Right forelimb (tissue), 1 donor: ENCODE data around the gene GPR171.
A peak's percentile ranks its signal among the peaks of the same experiment; 100 is the strongest.
"Not testable (repeated sequence)": the region's sequence is repeated elsewhere in the genome, so short reads cannot be mapped to it uniquely, and the experiment has no call there.

Experiments
- DNase-seq: peaks from one replicate; pipeline ENCODE4 v3.0.0-alpha.2; 2018

Gene GPR171, protein sequence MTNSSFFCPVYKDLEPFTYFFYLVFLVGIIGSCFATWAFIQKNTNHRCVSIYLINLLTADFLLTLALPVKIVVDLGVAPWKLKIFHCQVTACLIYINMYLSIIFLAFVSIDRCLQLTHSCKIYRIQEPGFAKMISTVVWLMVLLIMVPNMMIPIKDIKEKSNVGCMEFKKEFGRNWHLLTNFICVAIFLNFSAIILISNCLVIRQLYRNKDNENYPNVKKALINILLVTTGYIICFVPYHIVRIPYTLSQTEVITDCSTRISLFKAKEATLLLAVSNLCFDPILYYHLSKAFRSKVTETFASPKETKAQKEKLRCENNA

DNA sequence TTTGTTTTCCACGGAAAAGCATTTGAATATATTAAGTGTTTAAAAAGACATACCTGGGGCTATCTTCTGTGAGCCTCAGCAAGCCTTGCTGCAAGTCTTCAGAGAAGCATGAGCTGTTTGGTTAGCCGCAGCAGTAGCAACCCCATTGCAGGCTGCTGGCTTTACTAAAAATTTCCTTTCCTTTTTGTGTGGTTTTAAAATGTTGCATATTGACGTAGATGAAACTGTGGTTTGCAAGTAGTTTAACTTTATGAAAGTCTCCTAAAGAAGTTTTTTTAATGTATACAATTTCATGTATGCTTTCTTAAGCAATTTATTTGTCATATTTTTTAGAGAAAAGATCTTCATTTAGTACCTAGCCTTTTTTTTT, at the start of gene GPR171:
Gene GPR171 (minus strand): TSS at position 166 of the 370 bp plus-strand sequence. CDS start 3,830 bp downstream, outside the sequence.
- DNase-seq: no peak

DNA sequence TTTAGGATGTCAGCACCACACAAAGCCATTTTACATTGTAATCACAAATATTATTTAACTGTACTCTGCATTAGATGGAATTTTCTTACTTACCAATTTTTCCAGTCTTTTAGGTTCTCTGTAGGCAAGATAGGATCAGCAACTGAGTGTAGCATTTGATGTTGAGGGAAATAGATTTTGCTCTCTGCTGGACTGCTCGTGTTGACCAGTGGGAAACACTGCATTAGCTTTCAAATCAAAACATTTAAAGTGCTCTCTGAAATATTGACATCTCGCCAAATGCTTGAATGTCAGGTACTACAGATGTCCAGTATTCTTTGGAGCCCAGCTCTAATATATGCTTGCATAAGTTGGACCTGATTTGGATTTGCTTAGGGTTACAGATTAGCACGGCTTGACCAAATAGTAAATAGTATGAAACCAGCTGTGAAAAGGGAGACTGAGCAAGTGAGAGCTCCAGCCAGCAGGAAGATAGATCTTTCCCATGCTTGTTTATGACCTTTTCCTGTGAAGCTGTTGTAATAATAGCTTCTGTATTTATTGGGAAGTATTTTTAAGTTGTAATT, 45.8 kb upstream of the GPR171 start:
- no peak for DNase-seq

DNA sequence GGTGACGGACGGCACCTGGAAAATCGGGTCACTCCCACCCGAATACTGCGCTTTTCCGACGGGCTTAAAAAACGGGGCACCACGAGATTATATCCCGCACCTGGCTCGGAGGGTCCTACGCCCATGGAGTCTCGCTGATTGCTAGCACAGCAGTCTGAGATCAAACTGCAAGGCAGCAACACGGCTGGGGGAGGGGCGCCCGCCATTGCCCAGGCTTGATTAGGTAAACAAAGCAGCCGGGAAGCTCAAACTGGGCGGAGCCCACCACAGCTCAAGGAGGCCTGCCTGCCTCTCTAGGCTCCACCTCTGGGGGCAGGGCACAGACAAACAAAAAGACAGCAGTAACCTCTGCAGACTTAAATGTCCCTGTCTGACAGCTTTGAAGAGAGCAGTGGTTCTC, 39.0 kb upstream of the GPR171 start:
- not testable (repeated sequence) for DNase-seq

DNA sequence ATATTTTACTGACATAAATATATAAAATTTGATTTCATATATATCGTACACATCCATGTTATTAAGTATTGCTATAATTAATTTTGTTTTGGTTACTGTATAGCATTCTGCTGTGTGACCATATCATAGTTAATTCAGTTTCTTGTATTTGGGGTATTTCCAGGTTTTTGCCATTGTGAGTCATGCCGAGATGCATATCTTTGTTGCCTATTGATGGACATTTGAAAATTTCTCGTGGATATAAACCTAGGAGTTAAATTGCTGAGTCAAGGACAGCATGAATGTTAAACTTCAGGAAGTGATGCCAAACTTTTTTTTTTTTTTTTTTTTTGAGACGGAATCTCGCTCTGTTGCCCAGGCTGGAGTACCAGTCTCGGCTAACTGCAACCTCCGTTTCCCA, 33.7 kb upstream of the GPR171 start:
- no peak for DNase-seq

DNA sequence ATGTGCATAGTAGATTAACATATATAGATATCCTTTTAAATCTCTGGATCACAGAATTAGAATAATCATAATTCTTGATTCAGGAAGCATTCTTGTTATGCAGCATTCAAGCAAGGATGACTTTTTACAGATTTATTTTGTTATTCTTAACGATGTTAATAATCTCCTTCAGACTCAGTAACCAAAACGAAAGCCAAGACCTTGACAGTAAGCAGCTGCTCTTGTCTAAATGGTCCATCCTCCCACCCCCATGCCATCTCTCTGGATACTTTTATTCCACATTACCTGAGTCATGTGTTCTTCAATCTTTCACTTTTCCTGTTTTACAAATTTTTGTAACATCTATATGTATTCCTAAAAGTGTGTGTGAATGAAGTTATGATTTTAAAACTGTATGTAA, 33.3 kb upstream of the GPR171 start:
- no peak for DNase-seq

DNA sequence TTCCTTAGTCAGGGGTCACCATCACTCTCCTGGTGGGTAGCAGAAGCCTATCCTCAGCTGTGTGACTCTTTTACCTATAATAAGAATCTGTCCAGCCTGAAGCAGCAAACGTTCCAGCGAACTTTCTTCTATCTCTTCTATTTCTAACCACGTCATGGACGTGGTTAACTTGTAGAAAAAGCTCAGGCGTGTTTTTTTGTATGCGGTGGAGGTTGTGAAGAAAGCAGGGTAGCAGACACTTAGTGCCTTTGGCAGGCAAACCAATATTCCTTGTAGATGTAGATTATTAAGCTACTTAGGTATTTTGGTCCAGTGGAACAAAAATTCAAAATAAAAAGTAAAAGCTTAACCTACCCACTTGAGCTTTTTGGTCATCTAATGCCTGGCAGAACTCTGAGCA, 31.8 kb upstream of the GPR171 start:
- DNase-seq: no peak

DNA sequence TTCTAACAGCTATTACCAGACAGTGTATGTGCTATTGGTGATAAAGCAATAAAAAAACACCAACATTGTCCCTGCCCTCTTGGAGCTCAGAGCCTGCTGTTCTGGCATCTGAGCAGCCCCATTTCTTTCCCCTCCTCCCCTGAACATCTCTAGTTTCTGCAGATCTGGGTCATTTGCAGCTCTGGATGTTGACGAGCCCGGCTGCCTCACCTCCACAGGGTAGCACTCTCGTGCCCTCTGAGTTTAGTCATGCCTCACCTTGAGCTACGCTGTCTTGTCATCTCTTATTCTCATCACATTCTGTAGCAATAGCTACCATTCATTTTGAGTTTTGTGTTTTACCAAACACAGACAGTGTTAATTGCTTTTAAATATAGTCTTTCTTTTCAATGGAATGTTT, 30.0 kb upstream of the GPR171 start:
- no peak for DNase-seq

DNA sequence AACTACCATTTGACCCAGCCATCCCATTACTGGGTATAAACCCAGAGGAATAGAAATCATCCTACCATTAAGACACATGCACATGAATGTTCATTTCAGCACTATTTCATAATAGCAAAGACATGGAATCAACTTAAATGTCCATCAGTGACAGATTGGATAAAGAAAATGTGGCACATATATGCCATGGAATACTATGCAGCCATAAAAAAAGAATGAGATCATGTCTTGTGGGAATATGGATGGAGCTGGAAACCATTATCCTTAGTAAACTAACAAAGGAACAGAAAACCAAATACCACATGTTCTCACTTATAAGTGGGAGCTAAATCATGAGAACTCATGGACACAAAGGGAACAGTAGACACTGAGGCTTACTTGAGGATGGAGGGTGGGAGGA, 29.4 kb upstream of the GPR171 start:
- not testable (repeated sequence) for DNase-seq

DNA sequence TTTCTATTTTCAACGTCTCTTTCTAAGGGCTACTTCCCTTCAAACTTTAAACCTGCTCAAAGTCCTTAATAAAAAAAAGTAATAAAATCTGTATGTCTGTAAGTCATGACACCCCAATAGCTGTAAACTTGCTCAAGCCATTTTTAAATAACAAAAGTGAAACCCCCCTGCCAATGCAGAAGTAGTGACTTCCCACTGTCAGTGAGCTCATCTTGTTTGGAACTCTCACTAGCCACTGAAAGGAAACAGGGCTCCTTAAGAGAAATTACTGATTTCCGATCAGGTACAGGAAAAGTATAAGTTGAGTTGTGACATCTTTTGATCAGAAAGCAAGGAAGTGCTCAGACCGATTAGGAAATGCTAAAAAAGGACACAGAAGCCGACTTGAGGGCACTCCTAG, 27.6 kb upstream of the GPR171 start:
- DNase-seq: no peak

DNA sequence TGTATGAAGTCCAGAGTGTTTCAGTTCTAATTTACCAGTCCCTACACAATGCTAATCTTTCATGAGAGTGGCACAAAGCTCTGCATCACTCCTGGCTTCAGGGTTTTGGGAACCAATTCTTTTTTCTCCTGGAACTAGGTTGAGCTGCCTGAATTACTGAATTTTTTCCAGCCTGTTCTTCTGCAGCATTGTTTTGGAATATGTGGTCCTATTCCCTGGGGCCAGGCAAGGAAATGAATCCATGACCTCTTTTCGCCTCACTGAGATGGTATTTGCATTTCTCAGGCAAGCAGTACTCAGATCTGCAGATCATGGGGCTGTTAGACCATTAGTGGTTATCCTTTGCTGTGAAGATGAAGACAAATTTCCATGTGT, 25.6 kb upstream of the GPR171 start:
- no peak for DNase-seq

DNA sequence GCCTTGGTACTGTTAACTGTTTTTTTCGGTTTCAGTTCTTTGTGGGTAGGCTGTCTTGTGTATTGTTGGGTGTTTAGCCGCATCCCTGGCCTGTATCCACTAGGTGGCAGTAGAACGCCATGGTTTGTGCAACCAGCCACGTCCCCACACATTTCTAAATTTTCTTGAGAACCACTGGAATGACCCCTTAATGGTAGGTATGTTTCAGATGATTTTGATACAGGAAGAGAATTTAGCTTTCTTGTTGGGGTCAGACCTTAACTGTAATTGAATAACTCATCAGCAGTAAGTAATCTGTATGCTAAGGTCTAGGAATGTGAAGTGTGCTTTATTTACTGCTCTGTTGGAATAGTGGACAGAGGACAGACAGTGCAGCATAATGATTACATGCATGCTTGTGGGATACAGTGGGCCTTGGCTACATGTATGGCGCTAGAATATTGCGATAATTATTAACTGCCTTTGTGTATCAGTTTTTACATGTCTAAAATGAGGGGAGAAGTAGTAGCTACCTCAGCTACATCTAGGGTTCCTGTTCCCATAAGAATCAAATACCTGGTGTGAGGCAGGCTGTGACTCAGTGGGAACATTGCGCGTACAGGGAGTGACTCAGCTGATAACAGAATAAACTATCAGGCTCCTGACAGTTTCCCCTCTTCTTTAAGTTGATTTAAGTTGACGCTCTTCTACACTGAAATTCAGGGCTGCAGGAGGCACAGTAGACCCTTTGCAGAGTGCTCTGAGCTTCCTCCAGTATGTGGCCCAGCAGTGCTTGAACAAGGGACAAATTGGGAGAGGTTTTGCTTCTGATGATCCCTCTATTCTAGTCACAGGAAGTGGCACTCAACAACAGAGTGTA, 25.0 kb upstream of the GPR171 start:
- DNase-seq: peak; percentile 91

DNA sequence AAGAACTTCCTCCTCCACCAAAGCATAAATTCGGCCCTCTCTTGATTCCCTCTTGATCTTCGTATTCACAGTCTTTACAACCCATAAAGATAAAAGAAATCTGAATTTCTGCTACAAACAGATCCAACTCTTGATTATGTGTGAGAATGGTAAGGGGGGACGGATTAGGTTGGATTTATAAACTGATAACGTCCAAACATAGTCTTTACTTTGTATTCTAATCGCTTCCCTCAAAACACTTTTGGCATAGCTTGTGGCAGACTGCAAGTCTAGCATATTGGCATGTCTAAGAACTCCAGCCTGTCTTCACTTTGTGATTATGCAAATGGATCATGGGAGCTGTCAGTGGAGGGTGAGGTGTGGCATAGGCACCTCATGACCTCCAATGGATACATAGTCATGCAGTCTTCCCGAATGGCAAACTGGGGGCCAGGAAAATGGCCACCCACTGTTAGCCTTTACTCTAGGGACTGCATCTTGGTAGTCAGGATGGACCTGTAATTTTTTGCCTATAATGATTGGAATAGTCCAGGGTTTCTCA, 24.3 kb upstream of the GPR171 start:
- no peak for DNase-seq

DNA sequence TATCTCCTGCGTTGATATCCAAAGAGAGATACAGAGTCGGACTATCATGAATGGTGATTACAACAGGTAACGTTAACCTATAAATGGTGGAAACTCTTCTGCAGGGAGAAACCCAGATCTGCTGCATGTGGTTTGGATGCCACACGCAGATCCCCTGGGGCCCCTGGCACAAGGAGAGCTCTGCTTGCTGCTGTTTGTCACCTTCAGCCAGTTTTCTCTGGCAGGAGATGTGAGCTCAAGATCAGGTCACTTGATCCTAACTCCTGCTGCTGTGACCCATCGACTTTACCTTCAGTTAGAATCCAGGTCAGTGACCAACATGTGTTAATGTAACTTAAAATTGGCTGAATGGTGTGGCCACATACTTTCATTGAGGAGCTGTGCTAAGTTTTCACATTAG, 23.8 kb upstream of the GPR171 start:
- no peak for DNase-seq

DNA sequence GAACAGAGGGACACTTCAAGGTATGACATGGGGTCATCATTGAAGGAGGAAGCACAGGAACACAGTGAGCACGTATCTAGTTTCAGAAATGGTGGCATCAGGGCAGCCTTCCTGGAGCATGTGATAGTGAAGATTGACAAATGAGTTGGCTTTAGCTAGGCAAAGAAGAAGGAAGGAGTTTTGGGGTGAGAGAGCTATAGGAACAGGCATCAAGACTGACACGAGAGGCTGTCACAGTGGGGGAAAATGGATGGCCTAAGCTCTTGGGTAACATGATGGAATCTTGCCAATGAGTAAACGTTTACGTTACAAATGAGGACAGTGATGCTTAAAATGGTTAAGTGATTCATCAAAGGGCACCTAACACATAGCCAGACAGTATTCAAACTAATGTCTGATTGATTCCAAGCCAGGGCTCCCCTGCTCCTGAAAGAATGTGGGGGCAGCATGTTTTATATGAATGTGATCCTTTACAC, 23.1 kb upstream of the GPR171 start:
- no peak for DNase-seq

DNA sequence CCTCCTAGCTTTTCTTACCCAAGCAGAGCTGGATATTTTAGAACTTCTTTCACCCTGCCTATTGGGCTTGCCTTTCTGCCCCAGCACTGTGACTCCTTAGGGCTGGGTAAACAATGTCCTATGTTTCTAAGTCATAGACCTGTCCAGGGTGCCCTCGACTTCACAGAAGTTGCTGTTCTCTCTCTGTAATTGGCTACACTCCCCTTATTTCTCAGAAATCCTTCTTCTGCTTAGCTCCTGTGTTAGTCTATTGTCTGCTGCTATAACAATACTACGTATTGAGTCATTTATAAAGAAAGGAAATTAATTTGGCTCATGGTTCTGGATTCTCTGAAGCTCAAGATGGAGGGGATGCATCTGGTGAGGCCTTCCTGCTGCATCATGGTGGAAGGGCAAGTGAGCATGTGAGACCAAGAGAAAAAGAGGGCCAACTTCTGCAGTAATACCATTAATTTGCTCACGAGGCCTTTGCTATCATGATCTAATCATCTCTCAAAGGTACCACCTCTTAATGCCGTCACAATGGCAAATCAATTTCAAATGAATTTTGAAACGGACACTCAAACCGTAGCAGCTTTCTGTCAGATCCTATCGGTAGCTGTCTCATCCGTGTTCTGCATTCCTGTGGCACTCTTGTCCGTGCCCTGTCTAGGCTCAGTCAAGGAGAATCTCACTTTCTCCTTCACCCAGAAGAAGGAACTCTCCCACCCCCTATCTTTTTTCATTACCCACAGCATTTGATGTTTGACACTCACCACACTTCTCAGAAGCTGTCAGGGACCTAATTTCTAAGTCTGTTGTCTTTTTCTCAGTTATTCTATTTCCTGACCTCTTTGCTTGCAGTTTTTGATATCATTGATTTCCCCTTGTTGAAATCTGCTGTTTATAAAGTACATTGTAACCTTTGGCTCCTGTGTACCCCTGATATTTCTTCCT, 22.3 kb upstream of the GPR171 start:
- no peak for DNase-seq

DNA sequence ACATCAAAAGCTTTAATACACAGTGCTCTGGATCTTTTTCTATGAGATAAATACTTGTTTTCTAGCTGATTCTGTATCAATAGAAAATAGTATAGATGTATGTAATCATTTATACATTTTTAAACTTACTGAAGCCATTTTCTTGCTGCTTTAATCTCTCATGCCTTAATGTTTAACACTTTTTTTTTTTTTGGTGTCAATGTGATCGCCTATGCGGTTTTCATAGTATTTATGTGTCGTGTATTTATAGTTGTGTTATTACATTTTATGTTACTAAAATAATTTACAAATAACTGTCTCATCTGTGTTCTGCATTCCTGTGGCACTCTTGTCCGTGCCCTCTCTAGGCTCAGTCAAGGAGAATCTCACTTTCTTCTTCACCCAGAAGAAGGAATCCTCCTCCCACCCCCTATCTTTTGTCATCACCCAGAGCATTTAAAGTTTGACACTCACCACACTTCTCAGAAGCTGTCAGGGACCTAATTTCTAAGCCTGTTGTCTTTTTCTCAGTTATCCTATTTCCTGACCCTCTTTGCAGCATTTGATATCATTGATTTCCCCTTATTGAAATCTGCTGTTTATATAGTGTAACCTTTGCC, 21.4 kb upstream of the GPR171 start:
- no peak for DNase-seq

DNA sequence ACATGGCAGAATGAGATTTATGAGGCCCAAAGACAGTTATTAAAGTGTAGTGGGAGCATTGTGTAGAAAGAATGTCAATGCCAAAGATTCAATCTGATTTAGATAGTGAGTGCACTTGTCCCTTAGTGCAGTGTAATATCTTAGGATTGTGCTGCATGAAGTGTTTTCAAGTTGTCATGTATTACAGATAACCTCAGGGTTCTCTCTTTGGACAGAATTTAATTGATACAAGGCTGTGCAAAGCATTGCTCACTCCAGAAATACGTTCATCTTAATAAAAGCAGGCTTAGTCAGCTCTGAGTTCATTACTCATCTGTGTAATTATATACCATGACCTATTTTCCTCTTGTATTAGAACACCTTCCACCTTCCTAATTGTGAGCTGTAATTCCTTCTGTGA, 16.0 kb upstream of the GPR171 start:
- DNase-seq: no peak

DNA sequence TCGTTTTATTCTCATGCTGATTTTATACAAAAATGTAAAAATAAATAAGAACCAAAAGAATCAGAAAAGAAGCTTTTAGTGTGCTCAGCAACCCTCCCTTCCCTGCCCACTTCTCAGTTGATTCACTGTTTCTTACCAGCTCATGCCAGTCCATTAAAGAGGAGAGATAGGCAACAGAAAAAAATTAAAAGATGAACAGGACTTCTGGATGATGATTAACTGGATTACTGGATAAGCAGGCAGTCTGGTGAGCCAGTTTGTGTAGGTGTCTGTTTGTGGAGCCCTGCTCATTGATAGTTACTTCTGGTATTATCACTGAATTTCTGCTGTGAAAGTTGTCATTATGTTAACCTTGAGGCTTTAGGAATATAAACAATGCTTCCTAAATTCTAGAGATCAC, 15.1 kb upstream of the GPR171 start:
- no peak for DNase-seq

DNA sequence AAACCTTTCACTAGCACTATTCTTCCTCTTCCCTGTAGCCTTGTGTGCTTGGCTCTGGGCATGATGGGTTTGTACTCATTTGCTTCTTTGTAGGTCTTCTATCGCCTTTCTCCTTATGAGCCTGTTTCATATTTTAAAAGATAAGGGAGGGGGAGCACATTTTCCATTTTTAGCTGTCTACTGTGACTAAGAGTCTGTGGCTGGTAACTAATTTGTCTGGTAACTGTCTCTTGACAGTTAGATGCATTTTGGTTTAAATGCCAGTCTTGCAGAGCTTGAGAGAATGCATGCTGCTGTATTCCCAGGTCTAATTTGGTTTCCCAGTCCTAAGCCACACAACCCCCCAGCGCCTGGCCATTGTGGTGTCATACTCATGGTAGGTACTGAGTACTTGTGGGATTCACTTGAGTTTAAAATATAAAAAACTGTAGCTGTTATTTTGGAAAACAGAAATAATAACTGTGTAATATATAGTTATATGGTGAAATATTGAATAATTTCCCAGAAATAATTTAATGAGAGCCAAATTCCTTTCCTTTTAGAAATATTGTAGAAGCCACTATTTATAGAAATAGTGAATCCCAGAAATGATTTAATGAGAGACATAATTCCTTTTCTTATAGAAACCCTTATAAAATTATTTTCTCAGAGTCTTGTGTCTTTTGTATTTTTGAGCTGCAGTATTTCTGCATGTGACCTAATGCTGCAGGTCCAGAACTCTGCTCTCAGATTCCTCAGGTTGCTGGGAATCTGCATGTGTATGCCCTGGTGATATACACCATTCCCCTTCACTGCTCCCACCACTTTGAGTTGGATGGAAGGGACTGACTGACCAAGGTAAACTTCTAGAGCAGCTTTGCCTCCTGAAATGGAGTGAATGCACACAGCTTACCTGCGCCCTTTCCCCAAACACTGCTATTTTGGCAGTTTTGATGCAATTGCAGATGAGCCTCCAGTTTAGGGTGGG, 13.9 kb upstream of the GPR171 start:
- no peak for DNase-seq

DNA sequence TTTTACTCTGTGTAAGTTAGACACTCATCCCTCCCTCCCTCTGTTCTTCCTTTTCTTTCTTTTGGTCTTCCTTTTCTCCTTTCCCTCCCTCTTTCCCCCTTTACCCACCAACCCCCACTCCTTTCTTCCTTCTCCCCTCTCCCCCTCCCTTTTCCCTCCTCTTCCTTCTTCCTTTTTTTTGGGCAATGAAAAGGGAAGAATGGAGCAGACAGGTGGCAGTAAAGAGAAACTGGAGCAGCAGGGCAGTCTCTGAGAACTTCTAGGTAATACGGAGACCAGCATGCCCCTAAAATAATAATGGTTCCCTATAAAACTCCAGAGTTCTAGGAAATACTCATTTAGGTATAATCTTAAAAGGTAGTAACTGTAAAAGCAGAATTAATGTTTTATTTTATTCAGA, 11.4 kb upstream of the GPR171 start:
- DNase-seq: no peak

DNA sequence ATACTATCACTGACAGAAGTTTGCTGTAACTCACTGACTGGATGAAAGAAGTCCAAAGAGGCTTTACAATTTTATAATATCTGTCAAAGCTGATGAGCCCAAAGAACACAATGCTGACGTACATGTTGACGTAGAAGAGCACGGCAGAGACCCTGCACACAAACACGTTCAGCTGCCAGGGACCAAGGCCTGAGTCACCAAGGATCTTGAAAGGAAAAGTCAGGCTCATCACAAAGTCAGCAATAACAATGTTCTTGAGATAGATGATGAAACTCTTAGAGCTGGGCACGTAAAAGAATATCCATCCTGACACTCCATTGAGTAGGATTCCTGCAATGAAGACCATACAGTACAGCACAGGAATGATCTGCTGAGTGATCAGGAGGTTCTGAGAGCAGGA, 10.9 kb upstream of the GPR171 start:
- DNase-seq: no peak
